Stimulated activated CD8-positive, alpha-beta memory T cell treated with anti-CD3 and anti-CD28 coated beads, Interleukin-4, amount 100 ng/mL, for 4 hours (primary cell): Measurements from ENCODE around the gene SLC26A11.

Experiments used
- DNase-seq, 2 donors: peaks; one replicate each; pipeline ENCODE4 v3.0.0-alpha.2; 2020; ENCODE audit warnings: low read depth in 2 of 2, low spot score in 1 of 2

SLC26A11 gene

DNA sequence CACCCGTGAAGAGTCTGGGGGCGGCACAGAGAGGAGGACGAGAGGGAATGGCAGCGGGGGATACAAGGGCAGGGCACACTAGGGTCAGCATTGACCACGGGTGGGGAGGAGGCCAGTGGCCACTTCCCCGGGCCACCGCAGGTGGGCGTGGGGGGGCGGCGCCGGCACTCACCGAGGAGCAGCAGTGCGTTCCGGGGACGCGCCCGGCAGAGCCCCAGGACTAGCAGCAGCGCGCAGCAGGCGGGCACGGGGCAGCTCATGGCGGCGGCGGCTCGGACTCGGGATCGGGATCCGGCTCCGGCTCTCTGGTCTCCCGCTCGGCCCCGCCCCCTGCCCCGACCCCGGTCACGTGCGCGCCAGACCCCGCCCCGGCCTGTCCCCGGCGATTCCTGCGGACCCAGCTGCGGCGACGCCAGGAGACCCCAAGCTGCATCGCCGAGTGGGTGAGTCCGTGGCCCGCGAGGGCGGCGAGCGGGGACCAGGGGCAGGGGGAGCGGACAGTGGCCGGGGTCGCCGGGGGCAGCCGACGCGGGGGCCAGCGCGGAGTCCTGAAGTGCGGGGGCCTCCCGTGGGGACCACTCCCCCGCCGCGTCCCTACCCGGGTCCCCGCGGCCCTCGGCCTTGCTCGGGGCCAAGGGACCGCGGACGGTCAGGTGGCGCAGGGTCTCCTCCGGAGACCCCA, at the start of gene SLC26A11, which contains the start of gene SGSH:
SLC26A11 (plus strand) TSS at position 374 of the 682 bp plus-strand sequence. CDS start 1,134 bp downstream, outside the sequence.
SGSH (minus strand) TSS at position 280 of the 682 bp plus-strand sequence; CDS start at position 260, 20 bp downstream.
- peak; percentile 10 to 22 for DNase-seq

DNA sequence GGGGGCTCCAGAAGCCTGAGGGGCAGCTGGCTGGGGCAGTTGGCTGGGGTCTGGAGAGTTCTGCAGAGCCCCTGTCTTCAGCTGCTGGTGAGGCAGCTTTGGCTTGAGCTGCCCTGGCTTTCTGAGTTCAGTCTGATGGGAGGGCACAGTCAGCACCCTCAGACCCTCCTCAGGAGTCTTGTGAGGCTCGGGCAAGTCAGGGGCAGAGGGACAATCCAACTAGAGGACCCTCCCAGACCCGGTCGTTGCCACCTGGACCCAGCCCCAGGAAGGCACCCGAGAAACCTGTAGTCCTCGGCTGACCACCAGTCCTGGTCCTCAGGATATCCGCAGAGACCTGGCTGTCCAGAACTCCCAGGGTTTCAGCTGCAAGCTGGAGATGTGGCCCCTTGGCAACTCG, 48.5 kb upstream of the SLC26A11 start:
- no peak for DNase-seq

DNA sequence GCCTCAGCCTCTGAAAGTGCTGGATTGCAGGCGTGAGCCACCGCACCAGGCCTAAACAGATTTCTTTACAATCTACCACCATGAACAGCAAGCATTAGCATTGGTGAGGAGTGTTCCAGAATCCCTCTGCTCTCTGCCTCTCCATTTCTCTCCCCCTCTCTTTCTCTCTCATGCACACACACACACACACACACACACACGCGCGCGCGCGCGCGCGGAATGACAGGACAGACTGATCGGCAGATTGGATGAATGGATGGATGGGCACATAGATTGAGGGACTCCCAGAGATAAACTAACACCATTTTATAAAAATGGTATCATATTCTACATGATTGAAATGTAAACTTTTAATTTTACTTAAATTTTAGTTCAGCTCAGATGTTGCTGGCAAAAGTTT, 47.1 kb upstream of the SLC26A11 start:
- DNase-seq: no peak

DNA sequence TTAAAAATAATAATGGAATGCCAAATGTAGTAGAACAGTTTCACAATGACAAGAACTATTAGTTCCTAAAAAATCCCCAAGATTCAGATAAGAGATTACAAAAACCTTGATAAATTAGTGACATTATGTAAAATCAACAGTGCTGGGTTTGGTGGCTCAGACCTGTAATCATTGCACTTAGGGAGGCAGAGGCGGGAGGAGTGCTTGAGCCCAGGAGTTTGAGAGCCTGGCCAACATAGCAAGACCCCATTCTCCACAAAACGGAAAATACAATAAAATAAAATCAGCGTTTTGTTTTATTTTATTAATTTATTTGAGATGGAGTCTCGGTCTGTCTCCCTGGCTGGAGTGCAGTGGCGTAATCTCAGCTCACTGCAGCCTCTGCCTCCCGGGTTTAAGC, 46.3 kb upstream of the SLC26A11 start:
- DNase-seq: no peak

DNA sequence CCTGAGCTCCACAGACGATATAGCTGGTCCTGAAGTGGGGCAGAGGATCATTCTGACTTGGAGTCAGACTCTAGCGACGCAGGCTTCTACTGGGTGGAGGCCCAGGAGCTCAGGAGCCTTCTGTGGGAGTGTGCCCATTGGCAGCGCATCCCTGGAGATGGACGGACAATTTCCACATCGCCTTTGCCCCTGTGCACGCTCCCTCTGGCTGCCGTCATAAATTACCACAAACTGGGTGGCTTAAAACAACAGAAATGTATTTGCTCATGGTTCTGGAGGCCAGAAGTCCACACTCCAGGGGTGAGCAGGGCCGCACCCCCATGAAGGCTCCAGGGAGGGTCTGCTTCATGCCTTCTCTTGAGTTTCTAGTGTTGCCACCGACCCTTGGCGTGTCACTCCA, 43.5 kb upstream of the SLC26A11 start:
- DNase-seq: no peak

DNA sequence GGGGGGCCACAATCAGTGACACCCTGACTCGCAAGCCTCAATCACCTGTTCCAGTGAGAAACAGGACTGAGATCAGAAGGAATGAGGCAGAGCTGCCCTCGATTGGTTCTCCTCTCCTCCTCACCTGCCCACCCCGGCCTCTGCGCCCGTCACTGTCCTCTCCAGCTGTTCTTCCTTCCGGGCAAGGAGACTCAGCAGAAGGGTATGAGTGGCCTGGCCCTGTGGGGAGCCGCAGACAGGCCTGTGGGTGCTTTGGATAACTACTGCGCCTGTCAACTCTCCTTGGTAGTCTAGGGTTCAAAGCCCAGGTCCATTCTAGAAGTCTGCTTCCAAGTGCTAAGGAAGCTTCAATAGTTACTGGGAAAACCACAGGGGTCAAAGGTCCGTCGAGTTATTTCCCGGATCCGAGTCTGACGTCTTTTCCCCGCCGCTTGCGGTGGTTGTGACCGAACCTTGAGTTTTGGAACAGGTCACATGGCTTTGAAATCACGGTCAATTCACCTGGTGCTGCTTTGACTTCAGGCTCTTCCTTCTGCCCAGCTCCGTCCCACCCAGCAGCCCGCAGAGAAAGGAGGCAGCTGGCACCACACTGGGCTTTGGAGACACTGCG, 42.1 kb upstream of the SLC26A11 start:
- DNase-seq: no peak

DNA sequence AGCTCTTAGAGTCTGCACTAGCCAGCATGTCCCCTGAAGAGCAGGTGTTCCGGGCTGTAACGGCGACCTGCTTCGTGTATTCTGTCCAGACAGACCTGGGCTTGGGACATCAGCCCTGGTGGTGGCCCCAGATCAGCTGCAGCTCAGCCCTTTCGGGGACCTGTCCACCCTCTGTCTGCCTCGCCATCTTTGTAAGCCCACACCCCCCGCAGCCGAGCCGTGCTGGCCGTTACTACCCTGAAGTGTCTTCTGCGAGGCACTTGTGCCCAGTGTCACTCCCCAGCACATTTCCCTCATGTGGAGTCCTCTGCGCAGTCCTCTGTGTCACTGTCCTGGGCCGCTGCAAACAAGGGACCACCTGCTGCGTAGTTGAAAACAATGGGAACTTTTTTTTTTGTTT, 40.0 kb upstream of the SLC26A11 start:
- no peak for DNase-seq

DNA sequence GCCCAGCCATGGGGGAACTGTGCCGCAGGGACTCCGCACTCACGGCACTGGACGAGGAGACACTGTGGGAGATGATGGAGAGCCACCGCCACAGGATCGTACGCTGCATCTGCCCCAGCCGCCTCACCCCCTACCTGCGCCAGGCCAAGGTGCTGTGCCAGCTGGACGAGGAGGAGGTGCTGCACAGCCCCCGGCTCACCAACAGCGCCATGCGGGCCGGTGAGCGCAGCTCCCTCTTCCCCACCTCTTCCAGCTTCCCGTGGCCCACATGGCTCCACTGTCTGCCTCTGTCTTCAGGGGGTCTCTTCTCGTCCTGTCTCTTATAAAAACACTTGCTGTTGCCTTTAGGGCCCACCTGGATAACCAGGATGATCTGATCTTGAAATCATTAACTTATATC, 38.8 kb upstream of the SLC26A11 start:
- no peak for DNase-seq

DNA sequence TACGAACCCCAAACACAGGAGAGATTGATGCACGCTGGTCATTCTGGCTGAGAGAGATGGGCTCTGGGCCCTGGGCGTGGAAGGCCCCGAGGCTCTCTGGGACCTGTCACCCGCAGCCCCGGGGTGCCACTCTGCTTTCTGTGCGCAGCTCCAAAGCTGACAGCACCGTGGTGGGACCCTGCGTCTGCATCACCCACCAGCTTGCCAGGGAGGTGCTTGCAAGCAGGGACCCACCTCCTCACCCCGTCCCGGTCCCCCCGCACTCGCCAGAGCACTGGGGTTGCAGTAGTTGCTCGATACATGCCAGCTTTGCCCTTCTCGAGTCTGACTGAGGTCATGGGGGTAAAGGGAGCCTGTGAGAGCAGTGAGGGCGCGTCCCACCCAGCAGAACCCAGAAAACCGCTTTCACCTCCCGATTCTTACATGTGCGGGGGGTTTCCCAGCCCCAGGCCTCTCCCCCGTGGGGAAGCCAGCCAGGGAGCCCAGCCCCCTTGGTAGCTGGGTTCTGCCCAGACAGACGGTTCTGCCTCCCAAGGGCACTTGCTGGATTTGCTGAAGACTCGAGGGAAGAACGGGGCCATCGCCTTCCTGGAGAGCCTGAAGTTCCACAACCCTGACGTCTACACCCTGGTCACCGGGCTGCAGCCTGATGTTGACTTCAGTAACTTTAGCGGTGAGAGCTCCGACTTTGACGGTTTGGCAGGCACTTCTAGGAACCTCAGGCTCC, 37.9 kb upstream of the SLC26A11 start:
- no peak for DNase-seq

DNA sequence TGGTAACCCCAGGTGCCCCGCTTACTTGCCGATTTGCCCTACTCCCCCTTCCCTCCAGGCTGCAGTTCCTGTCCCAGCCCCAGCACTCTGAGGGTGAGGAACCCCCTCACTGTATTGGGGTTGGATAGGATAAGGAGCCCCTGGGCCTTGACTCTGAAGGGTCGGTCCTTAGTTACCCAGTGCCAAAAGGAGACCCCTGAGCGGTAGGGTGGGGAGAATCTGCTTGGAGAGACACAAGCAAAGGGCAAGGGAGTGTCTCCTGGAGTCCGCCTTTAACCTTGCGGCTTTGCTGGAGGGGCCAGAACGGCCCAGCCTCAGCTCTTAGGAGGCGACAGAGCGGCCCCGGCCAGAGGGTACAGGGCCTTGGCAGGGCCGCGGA, 37.4 kb upstream of the SLC26A11 start:
- no peak for DNase-seq

DNA sequence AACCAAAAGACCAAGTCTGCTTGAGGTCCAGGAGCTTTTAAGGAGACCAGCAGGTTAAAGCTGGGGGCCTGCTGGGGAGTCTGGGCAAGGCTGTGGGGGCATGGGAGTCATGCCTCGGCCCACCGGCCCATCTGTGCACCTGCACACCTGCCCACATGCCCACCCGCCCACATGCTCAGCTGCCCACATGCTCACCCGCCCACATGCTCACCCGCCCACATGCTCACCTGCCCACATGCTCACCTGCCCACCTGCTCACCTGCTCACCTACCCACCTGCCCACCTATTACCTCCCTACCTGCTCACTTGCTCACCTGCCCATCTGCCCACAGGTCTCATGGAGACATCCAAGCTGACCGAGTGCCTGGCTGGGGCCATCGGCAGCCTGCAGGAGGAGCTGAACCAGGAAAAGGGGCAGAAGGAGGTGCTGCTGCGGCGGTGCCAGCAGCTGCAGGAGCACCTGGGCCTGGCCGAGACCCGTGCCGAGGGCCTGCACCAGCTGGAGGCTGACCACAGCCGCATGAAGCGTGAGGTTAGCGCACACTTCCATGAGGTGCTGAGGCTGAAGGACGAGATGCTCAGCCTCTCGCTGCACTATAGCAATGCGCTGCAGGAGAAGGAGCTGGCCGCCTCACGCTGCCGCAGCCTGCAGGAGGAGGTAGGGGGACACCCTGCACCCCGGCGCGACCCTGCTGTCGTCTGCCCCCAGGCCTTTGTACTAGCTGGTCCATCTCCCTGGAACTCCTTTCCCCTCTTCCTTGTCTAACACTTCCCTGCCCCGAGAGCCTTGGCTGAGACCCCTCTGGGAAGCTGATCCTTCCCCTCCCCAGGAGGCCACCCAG, 36.4 kb upstream of the SLC26A11 start:
- no peak for DNase-seq

DNA sequence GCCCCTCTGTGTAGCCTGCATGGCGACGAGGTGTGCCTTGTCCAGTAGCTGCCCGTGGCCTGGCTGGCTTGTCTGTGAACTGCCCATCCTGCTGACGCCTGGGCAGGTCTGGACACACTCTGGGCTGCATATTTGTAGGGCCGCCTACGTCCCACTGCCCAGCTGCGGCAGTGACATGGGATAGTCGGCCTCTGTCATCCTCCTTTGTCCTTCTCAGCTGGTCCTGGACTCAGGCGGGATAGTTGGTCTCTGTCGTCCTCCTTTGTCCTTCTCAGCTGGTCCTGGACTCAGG, 35.9 kb upstream of the SLC26A11 start:
- no peak for DNase-seq

DNA sequence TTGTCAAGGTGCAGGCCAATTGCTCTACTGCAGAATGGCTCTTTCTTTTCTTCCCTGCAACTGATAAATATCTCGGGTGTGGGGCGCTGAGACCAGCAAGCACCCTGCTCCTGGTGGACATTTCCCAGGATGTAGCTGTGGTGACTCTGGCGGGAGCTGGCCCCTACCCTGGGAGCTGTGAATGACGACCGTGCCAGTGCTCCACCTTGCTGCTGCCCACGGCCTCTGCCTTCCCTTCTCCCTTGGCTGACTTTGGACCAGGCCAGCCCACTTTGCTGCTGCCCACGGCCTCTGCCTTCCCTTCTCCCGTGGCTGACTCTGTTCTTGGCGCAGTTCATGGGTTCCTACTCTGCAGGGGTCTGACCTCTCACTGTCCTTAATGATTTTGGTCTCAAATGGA, 34.3 kb upstream of the SLC26A11 start:
- DNase-seq: no peak

DNA sequence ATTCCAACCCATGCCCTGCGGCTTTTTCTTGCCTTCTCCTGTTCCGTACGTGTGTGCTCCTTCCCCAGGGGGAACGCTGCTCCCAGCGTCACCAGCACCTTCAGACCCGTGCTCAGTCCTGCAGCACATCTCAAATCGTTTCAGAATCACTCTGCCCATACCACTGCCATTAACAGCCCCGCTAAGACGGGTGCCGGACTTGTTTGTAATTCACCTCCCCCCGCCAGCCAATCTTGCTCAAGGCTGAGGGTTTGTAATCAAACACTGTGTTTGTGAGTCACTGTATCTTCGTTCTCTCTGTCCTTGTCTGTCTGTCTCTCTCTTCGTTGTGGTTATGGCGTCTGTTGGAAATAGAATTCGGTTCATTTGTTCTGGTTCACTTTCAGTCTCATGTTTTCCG, 33.1 kb upstream of the SLC26A11 start:
- DNase-seq: no peak

DNA sequence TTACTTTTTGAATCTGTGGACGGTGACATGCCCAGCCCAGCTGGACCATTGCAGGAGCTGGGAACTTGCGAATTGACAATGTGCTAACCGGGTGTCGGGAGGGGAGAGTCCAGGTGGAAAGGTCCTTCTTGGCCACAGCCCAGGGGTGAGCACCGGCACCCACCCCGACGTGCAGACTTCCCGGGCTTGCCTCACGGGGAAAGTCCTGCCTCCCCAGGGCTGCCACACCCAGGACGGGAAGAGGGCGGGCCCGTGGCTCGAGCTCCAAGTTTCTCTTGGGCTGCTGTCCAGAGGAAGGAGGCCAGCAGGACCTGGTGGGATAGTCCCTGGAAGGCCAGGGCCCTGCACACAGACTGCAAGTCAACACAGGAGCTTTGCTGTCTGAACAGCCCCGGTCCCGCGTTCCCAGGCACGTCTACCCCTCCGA, 32.7 kb upstream of the SLC26A11 start:
- DNase-seq: no peak

DNA sequence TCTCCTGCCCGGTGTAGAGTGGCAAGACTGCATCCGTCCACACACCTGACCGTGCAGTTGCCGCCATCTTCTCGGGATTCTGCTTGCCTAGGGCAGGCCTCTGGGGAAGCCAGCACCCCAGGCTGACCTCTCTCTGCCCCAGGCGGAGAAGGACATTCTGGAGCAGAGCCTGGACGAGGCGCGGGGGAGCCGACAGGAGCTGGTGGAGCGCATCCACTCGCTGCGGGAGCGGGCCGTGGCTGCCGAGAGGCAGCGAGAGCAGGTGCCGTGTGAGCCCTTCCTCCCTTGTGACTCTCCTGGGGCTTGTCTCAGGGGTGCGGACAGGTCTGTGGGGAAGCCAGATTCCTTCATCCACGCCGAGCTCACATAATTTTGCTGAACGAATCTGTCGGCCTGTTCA, 30.6 kb upstream of the SLC26A11 start:
- no peak for DNase-seq

DNA sequence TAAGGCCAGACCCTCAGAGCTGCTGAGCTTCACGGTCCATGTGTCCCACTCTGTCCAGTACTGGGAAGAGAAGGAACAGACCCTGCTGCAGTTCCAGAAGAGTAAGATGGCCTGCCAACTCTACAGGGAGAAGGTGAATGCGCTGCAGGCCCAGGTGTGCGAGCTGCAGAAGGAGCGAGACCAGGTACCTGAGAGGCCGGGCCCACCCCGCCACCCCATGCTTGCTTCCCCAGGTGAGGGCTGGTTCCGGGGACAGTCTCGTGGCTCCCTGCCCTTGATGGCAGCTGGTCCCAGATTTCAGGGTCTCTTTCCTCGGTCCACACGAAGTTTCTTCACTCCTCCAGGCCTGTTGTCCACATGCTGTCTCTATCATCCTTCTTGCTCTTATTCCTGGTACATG, 29.5 kb upstream of the SLC26A11 start:
- no peak for DNase-seq

DNA sequence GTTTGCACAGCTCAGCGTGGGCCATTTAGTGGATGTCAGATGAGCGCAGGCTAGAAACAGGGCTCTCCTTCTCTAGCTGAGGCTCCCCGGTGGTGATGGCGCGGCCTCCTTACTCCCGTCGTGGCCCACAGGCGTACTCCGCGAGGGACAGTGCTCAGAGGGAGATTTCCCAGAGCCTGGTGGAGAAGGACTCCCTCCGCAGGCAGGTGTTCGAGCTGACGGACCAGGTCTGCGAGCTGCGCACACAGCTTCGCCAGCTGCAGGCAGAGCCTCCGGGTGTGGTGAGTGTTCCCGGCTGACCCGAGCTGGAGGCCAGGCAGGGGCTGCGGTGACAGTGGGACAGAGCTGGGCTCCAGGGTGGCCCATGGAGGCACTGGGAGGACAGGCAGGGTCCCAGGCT, 29.0 kb upstream of the SLC26A11 start:
- DNase-seq: no peak

DNA sequence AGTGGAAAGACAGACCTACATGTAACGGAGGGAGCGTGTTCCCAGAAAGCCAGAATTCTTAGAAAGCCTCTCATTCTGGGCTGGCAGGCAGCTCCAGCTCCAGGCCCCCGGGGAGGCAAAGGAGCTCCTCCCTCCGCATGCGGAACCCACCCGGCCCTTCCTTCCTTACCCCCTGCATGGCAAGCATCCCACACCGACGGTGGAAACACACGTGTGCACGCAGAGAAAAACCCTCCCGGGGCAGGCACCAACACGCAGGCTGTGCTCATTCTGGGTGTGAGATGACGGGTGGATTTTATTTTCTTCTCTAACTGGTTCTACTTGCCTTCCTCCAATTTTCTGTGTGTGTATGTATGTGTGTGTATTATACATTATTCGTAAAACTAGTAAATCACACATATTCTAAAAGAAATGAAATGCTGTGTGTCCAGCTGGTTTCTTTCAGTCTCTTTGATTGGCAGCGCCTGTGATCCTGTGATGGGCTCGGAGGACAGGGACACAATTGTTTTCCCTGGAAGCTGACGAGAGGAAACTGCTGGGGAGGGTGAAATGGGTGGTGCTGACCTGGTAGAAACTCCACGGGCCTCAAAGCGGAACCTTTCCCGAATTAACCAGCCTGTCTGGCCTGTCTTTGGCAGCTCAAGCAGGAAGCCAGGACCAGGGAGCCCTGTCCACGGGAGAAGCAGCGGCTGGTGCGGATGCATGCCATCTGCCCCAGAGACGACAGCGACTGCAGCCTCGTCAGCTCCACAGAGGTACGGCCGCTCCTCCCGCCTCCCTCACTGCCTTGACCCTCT, 28.2 kb upstream of the SLC26A11 start:
- DNase-seq: no peak

DNA sequence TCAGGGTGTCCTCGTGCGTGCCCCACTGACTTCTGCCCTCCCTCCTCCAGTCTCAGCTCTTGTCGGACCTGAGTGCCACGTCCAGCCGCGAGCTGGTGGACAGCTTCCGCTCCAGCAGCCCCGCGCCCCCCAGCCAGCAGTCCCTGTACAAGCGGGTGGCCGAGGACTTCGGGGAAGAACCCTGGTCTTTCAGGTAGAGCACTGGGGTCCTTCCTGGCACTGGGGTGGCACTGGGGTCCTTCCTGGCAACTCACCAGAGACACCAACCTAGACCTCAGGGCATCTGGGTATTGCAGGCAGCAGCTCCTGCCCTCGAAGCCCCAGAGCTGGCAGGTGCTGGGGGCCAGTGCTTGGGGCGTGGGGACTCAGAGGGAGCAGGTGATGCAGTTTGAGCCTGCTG, 25.1 kb upstream of the SLC26A11 start:
- no peak for DNase-seq
